Gastroesophageal sphincter (tissue), 4 donors: ENCODE measurements around the gene FOXP4. TPM values are rescaled to one million over a fixed set of nuclear protein-coding genes. Genes with fewer than 3 reads are reported as not detected.

Experiments used
- ATAC-seq: fragments of 150-250 bp; one replicate; pipeline ENCODE4 v1.9.1; 2016; ENCODE audit warnings: mild to moderate bottlenecking, moderate library complexity
- H3K27ac ChIP-seq, 4 donors: fragments of 200-600 bp; sonication (generic) in 3 of 4; 1 replicate in 3 of 4; 2 replicates in 1 of 4; pipeline ENCODE4 v1.5.1; 2016 to 2019
- H3K27me3 ChIP-seq: fragments of 200-600 bp; sonication (generic); one replicate; pipeline ENCODE4 v1.5.1; 2019
- H3K36me3 ChIP-seq, 2 donors: fragments of 200-600 bp; sonication (generic); one replicate each; pipeline ENCODE4 v1.5.1; 2019; ENCODE audit warnings: control low read depth in 1 of 2
- H3K4me1 ChIP-seq, 3 donors: fragments of 200-600 bp; sonication (generic); 1 replicate in 2 of 3; 2 replicates in 1 of 3; pipeline ENCODE4 v1.5.1; 2016 to 2019; ENCODE audit warnings: control low read depth in 2 of 3
- H3K4me3 ChIP-seq, 2 donors: fragments of 200-600 bp; sonication (generic); one replicate each; pipeline ENCODE4 v1.5.1; 2019; ENCODE audit warnings: mild to moderate bottlenecking in 1 of 2, moderate library complexity in 1 of 2
- H3K9me3 ChIP-seq, 3 donors: fragments of 200-600 bp; sonication (generic); one replicate each; pipeline ENCODE4 v1.5.1; 2017 to 2019; ENCODE audit warnings: control low read depth in 2 of 3
- CTCF ChIP-seq, 4 experiments: fragments of 200-600 bp in 2 of 4; fragments of 450-650 bp in 2 of 4; sonication (generic) in 1 of 4; IDR thresholded peaks; one replicate each; pipeline ENCODE4 v1.5.1; 2017 to 2019; ENCODE audit warnings: antibody characterized with exemption in 4 of 4, mild to moderate bottlenecking in 2 of 4, moderate library complexity in 2 of 4
- EP300 ChIP-seq: sonication (generic); formaldehyde crosslinking; IDR thresholded peaks from one replicate; pipeline ENCODE4 v1.6.1; 2017; ENCODE audit warnings: antibody characterized with exemption, mild to moderate bottlenecking
- POLR2A ChIP-seq, 2 donors: fragments of 450-650 bp; IDR thresholded peaks; one replicate each; pipeline ENCODE4 v1.6.1; 2017; ENCODE audit warnings: antibody characterized with exemption in 2 of 2, mild to moderate bottlenecking in 2 of 2, moderate library complexity in 1 of 2
- POLR2AphosphoS5 ChIP-seq: sonication (generic); formaldehyde crosslinking; IDR thresholded peaks from one replicate; pipeline ENCODE4 v1.6.1; 2017; ENCODE audit warnings: antibody characterized with exemption
- WGBS, 2 donors: methylation state at CpG; one replicate each; pipeline ENCODE4 v1.1.5; 2018; ENCODE audit warnings: low coverage in 1 of 2; 5-methylcytosine and 5-hydroxymethylcytosine counted together
- total RNA-seq, 4 donors: library from RNA; depleted of rRNA; stranded (reverse); fragments of >200 nt; gene quantifications; one replicate each; pipeline ENCODE4 v1.1.0, GENCODE V29; 2016

FOXP4 gene
- total RNA-seq, 4 donors from 2014 or later = 8.2 to 25.8 (median 11.7) TPM

- Histone ChIP-seq H3K27me3 (peaks cover 7% of the 10 kb centered on the region), H3K4me3 (no peak overlapping the region), H3K9me3 (peaks cover 0 to 20% (median 0%) of the 10 kb centered on the region in 3 donors), H3K36me3 (no peaks in the 10 kb centered on the region), H3K4me1 (peaks cover 0 to 6% (median 4%) of the 10 kb centered on the region in 3 donors), H3K27ac (no peak overlapping the region)
- no peak for ATAC-seq
- TF ChIP-seq POLR2AphosphoS5 (no peak), POLR2A (IDR thresholded peaks at IDR 0.05) (no peak), EP300 (no peak), CTCF (IDR thresholded peaks at IDR 0.05) (no peak)
These were observed 75.2 kb downstream of the FOXP4 start for GRCh38 chr6:41621367-41621766.

- TF ChIP-seq POLR2AphosphoS5 = no peak
- TF ChIP-seq POLR2A (IDR thresholded peaks at IDR 0.05) = no peak
- TF ChIP-seq EP300 = no peak
- TF ChIP-seq CTCF (IDR thresholded peaks at IDR 0.05) = no peak
- 20 to 55% methylated on average over 1 to 2 of the region's 2 CpGs for WGBS, 2 donors
- no peak for ATAC-seq
- no peaks in the 10 kb centered on the region for H3K36me3 ChIP-seq
- H3K27me3 ChIP-seq = peaks cover 7% of the 10 kb centered on the region
- peaks cover 0 to 20% (median 0%) of the 10 kb centered on the region in 3 donors for H3K9me3 ChIP-seq
- H3K4me3 ChIP-seq = no peak overlapping the region
- H3K27ac ChIP-seq = no peak overlapping the region
- H3K4me1 ChIP-seq = peaks cover 0 to 6% (median 4%) of the 10 kb centered on the region in 3 donors
These were observed 75.6 kb downstream of the FOXP4 start for GRCh38 chr6:41621802-41622201.

DNA sequence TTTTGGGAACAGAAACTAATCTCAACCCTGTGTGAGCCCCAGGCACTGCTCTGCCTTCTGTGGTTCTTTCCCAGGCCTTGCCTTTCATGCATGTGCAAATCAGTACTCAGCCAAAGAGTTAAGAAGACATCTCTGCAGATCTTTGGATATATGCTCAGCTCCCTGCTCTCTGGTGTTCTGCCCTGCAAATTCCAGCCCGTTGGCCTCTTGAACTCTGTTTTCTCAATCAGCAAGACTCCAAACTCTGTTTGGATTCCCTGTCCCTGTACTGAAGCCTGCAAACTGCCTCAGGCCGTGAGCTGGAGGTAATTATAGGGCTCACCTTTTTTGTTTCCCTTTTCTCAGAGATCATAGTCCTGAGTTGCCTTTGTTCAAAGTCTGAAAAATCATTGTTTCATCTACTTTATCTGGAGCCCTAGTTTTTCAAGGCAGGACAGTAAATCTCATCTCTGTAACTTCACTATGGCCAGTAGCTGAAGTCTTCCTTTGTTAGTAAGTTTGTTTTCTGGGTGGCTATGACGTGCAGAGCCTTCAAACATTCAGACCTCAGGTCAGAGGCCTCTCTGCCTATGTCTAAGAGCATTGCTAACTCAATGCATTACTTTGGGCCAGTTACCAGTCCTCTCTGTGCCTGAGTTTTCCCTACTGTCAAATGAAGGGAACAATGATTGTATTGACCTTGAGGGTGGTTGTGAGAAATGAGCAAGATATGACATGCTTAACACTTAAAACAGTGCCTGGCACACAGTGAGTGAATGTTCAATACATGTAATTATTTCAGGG is 76.2 kb downstream of the FOXP4 start:
- H3K4me3 ChIP-seq = no peak overlapping the region
- H3K27ac ChIP-seq = no peak overlapping the region
- peaks cover 7% of the 10 kb centered on the region for H3K27me3 ChIP-seq
- TF ChIP-seq POLR2A (IDR thresholded peaks at IDR 0.05) = no peak
- no peak for TF ChIP-seq EP300
- no peak for TF ChIP-seq POLR2AphosphoS5
- TF ChIP-seq CTCF (IDR thresholded peaks at IDR 0.05) = no peak
- H3K9me3 ChIP-seq = peaks cover 0 to 20% (median 0%) of the 10 kb centered on the region in 3 donors
- 45 to 47% methylated on average over 3 of the region's 3 CpGs for WGBS, 2 donors
- H3K36me3 ChIP-seq = no peaks in the 10 kb centered on the region
- H3K4me1 ChIP-seq = peaks cover 0 to 6% (median 4%) of the 10 kb centered on the region in 3 donors
- ATAC-seq = no peak

DNA sequence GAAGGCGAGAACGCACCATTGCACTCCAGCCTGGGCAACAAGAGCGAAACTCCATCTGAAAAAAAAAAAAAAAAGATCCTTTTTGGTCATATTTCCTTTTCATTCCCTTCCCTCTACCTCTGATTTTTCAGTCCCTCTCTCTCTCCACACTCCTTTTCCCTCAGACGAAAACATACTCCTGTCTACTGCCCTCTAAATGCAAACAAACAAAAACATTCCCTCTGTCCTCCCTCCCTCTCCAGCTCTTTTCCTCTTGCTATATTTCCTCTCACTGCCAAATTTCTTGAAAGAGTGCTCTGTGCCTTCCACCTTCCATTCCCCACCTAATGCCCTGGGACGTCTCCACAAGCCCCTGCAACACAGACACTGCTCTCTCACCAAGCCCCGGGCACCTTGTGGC is 77.1 kb downstream of the FOXP4 start:
- Histone ChIP-seq H3K27ac (no peak overlapping the region), H3K27me3 (peaks cover 10% of the 10 kb centered on the region), H3K9me3 (peaks cover 0 to 20% (median 0%) of the 10 kb centered on the region in 3 donors), H3K36me3 (no peaks in the 10 kb centered on the region), H3K4me1 (peaks cover 0 to 6% (median 4%) of the 10 kb centered on the region in 3 donors), H3K4me3 (no peak overlapping the region)
- ATAC-seq = no peak
- no peak for TF ChIP-seq EP300
- no peak for TF ChIP-seq POLR2A (IDR thresholded peaks at IDR 0.05)
- TF ChIP-seq POLR2AphosphoS5 = no peak
- no peak for TF ChIP-seq CTCF (IDR thresholded peaks at IDR 0.05)
- 87 to 90% methylated on average over 5 to 6 of the region's 6 CpGs for WGBS, 2 donors
